Islet of Langerhans (tissue), 1 donor: ENCODE data around the gene FBXO33.

Experiments
- FAIRE-seq: peaks from one replicate; lab custom pipeline; 2011; peaks lifted over from hg19 to GRCh38; lab: Jason Lieb, UNC

The FBXO33 gene

GRCh38 chr14:39431416-39432178 is 636 bp downstream of the FBXO33 start:
- FAIRE-seq = no peak

DNA sequence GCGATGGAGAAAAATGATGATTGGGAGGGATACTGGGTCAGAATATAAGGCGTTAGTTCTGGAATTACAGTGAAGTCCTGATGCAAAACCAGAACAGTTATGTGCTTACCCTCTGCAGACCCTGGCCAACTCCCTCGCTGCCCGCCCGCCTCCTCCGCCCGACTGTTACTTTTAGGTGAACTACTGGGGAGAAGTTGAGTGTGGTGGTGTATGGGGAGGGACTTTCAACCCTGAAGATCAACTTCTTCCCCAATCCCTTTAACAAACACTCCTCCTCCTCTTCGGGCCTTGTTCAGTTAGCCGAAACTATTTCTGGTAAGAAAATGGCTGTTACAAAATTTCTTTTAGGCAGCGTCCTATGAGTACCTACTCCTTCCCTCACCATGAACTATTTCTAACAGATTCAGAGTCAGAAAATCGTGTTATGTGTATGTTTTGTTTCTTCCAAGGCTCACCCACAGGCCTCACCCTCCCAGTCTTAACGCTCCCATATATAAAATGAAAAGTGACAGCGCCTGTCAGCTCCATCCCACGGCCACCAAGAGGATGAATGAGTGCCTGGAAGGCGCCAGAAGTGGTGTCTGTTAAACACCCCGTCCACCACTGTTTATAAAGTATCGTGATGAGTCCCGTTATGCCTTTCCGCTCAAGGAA is 1.3 kb downstream of the FBXO33 start:
- no peak for FAIRE-seq

GRCh38 chr14:39428118-39428517 is 4.1 kb downstream of the FBXO33 start:
- no peak for FAIRE-seq

GRCh38 chr14:39426605-39427004 is 5.6 kb downstream of the FBXO33 start:
- FAIRE-seq = peak; percentile 95

DNA sequence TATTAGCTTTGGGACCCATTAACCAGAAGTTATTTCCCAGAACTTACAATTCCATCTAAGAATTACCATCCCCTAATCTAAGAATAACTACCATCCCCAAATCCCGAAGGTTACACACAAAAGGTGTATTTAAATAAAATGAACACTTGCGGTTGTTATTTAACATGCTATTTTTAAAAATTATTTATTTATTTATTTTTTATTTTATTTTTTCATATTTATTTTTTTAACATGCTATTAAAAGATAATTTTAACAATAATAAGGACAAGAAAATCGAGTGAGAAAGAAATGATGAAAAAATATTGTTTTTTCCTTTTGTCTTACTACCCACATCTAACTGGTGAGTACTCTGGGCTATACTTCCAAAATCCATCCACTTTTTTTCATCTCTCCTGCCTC is 6.3 kb downstream of the FBXO33 start:
- no peak for FAIRE-seq

DNA sequence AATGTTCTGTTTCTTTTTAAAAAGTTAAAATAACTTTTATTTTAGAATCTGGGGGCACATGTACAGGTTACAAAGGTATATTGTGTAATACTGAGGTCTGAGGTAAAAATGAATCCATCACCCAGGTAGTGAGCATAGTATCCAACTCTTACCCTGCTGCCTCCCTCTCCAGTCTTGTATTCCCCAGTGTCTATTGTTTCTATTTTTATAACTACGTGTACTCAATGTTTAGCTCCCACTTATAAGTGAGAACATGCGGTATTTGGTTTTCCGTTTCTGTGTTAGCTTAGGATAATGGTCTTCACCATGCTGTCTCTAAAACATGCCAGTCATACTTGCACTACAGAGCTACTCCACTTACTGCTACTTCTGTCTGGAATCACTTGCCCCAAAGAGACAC is 8.4 kb downstream of the FBXO33 start:
- FAIRE-seq = no peak

GRCh38 chr14:39422243-39422642 is 10.0 kb downstream of the FBXO33 start:
- FAIRE-seq = no peak

DNA sequence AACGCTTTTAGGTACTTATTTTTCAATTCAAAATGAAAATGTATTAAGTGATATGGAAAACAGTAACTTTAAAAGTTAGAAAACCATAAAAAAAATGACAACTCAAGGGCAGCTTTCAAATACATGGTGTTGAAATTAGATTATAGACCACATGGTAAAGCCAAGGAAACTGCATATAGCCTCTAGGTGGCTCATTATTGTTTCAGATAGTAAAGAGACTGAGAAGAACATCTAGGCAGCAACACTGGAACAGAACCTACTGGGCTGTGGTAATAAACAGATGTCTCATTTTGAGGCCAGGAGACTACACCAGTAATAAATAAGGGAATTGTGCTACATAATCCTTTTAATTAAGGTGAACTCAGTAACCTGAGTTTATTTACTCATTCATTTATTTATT is 13.0 kb downstream of the FBXO33 start:
- FAIRE-seq = no peak

DNA sequence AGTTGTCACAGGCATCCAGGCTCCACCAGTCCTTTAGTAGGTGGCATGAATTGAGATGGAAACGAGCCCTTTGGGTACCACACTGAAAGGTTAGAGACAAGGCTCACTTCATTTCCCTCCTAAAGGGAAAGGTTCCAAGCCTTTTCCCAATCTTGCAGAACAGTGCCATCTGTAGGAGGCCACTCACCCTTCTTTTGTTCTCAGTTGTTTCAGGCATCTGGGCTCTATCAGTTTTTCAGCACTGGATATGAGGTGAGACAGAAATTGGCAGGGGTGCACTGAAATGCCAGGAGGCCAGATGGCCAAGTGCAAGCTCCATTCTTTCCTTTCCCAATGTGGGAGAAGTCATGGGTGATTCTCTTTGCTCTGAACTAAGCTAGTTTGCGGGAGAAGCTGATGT is 15.2 kb downstream of the FBXO33 start:
- no peak for FAIRE-seq

DNA sequence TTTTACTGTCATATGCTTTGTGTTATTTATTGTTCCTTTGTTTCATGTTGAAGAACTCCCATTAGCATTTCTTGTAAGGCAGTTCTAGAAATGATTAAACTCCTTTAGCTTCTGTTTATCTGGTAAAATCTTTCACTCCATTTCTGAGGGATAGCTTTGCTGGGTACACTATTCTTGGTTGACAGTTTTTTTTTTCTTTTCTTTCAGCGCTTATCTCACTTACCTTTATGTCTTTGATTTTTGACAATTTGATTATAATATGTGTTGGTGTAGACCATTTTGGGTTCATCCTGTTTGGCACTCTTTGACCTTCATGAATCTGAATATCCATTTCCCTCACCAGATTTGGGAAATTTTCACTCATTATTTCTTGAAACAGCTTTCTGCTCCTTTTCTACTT is 16.2 kb downstream of the FBXO33 start:
- no peak for FAIRE-seq

DNA sequence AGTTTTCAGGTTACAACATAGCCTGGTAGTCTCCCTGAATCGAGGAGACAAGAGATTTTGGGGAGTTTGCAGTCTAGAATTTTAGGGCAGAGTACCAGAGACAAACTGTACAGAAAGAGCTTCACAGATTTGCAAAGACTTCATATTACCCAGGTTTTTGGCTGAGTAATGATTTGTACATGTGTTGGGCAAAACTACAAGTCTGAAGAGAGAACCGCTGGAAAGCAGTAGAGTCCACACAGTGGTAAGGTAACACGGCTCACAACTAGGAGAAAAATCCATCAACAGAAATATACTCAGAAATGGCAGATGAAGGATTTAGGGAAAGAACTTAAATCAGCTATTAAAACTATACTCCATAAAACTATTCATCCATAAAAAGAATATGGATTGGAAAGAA is 25.7 kb downstream of the FBXO33 start:
- no peak for FAIRE-seq

DNA sequence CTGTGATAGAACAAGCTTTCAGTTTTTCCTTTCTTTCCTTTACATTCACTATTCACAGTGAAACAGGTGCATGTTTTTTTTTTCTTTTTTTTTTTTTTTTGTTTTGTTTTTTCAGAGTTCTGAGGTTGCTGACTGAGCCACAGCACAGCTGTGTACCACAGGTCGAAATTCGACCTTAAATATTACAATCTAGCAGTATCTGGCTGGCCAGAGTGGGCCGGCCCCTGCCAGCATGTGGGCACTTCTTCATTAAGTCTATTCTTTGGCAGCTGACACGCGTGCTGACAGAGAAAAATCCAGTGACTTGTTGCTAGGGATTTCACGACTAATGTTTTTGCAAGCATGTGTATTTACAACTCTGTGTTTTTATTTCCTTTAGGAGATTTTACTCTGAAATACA is 33.9 kb downstream of the FBXO33 start:
- FAIRE-seq = no peak

DNA sequence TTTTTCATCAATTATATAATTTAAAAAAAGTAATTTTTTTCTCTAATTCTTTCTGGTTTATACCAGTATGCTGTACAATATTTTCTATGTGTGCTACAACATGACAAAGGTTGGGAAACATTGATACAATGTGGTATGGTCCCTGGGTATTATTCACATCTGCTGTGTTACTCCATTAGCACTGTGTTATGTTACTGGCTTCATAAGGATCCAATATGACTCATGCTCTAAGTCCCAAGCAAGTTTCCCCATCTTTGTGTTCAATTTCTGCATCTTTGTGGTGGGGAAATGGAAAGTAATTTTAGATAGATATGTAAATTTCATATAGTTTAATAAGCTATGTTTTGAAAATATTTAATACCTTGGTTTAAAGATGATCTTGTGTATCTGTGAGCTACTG is 35.8 kb downstream of the FBXO33 start:
- FAIRE-seq = no peak

DNA sequence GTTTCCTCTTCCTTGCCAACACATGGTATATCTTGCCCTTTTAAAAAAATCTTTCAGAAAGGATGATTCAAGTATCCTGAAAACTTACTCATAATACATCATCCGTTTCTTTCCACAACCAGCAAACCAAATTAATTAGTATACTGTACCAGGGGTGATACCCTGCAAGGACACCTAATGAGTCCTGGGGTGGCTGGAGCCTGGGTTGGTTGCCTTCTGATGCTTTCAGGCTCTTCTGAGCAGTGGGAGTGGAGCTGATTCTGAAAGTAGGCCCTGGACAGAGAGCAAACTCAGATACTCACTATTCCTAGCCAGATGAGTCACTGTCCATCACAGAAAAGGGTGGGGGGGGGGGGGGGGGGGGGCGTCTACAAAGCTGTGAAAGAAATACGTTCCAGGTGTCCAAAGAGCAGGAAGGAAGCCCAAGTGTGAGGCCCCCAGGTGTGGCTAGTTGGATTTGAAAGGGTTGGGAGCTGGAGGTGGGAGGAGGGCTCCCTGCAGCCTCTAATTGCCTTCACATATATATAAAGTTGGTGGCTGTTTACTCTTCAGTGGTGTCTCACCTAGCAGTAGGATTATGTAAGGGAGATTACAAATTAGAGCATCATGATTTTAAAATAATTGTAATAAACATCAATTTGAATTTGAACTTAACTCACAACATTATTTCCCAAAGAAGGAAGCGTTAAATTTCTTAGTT is 36.5 kb downstream of the FBXO33 start:
- no peak for FAIRE-seq

GRCh38 chr14:39393289-39393688 is 38.9 kb downstream of the FBXO33 start:
- FAIRE-seq = peak; percentile 68

DNA sequence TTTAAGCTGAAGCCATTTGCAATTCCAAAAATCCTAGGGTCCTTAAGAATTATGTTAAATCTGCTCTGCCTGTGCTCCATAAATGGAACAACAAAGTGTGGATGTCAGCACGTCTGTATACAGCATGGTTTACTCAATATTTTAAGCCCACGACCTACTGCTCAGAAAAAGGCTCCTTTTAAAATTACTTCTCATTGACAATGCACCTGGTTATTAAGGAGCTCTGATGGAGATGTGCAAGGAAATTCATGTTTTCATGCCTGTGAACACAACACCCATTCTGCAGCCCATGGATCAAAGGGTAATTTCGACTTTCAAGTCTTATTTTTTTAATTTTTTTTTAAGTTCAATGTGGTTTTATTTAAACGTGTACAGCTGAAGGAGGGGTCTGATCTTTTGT is 48.1 kb downstream of the FBXO33 start:
- no peak for FAIRE-seq

DNA sequence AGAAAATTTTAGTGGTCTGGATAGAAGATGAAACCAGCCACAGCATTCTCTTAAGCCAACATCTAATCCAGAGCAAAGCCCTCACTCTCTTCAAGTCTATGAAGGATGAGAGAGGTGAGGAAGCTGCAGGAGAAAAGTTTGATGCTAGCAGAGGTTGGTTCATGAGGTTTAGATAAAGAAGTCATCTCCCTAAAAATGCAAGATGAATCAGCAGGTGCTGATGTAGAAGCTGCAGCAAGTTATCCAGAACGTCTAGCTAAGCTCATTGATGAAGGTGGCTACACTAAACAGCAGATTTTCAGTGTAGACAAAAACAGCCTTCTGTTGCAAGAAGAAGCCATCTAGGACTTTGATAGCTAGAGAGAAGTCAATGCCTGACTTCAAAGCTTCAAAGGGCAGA is 48.5 kb downstream of the FBXO33 start:
- no peak for FAIRE-seq

DNA sequence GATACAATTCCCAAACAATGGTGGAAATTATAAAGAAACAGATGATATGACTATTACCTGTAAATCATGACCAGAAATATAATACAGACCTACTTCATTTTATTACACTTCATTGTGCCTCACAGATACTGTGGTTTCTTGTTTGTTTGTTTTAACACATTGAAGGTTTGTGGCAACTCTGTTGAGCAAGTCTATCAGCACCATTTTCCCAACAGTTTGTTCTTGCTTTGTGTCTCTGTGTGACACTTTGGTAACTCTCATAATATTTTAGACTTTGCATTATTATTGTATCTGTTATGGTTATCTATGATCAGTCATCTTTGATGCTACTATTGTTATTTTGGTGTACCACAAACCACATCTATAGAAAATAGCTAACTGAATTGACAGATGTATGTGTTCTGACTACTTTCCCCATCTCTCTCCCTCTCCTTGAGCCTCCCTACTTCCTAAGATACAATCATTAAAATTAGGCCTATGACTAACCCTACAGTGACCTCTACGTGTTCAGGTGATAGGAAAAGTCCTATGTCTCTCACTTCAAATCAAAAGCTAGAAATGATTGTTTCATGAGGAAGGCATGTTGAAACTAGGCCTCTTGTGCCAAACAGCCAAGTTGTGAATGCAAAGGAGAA is 49.1 kb downstream of the FBXO33 start:
- FAIRE-seq = no peak

DNA sequence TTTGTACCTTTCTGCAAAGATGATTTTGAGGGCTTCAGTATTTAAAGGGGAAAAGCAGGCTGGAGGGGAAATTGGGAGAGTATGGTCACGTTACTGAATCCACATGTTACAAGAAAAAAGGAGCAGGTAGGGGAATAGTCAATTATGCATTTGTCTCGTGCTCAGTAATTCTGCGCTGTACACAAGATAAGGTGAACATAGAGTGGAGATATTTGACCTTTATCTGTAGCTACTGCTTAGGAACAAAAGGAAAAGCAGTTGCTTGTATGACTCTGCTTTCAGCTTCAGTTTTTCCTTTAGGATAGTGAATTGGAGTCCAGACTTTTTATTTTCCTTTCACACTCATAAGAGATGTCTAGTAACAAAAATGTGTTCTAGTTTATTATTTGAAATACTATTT is 49.8 kb downstream of the FBXO33 start:
- FAIRE-seq = no peak

DNA sequence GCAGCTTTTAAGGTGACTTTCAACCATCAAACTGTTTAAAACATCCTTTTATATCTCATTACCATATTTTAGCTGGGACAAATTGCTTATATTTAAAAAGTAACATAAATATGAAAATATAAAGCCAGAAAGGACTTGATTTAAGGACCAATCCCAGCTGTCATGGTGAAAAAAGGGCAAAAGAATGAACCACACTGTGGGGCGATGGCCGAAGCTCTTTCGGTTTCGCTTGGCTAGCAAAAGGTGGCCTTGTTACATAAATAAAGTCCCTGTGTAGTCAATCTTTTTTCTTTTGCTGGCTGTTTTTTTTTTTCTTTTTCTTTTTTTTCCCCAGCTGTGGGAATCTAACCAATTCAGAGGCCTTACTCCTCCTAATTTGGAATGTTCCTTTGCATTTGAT is 50.9 kb downstream of the FBXO33 start:
- no peak for FAIRE-seq

DNA sequence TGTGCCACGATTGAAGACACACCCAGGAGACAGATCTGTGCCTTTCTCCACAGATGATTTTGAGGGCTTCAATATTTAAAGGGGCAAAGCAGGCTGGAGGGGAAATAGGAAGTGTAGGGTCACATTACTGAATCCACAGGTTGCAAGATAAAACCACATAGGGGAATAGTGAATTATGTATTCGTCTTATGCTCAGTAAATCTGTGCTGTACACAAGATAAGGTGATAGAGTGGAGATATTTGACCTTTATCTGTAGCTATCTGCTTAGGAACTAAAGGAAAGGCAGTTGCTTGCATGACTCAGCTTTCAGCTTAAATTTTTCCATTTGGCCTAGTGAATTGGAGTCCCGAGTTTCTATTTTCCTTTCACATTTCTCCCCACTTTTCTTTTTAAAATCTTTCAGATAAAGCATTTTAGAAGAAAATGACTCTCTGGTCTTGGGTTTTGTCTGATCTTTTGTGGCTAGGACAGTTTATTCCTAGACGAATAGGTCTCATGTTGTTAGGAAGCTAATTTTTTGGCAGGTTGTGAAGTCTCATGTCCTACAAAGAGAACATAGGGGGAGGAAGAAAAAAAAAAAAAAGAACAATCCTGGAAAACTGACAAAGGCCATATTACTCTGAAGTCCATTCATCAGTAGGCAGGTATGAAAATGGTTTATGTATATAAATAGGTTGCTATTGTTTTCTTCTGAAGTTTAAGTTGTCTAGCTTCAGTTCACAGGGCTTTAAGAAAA is 55.4 kb downstream of the FBXO33 start:
- no peak for FAIRE-seq

GRCh38 chr14:39374851-39375250 is 57.4 kb downstream of the FBXO33 start:
- FAIRE-seq = no peak
